ENCODE data around the gene ABL1. TPM values are rescaled to one million over a fixed set of nuclear protein-coding genes. Genes with fewer than 3 reads are reported as not detected.

Gene ABL1
- polyA plus RNA-seq, 1 donor from 2014 or later, result 18.5 TPM

GRCh38 chr9:130867556-130867955, 32.5 kb downstream of the ABL1 start:
- Histone ChIP-seq H3K79me2 (replicated peaks; ENCODE audit: insufficient read depth, low read length) (peaks cover 11% of the 10 kb centered on the region), H3F3A (ENCODE audit: insufficient read depth, low read length, poor library complexity, severe bottlenecking) (no peaks in the 10 kb centered on the region), H3K4me2 (ENCODE audit: low read length) (no peak overlapping the region), H3K4me3 (ENCODE audit: low read length) (no peak overlapping the region), H3K27ac (ENCODE audit: low read length) (no peak overlapping the region), H3K36me3 (ENCODE audit: insufficient read depth, low read length) (peaks cover 4% of the 10 kb centered on the region), H3K9me3 (ENCODE audit: low read length) (no peaks in the 10 kb centered on the region), H4K20me1 (ENCODE audit: insufficient read depth) (peaks cover 10% of the 10 kb centered on the region), H3K9ac (ENCODE audit: low read length) (no peak overlapping the region), H3K9me2 (ENCODE audit: insufficient read depth, low read length) (no peaks in the 10 kb centered on the region), H3K27me3 (ENCODE audit: insufficient read depth, low read depth, low read length) (no peaks in the 10 kb centered on the region), H2AFZ (ENCODE audit: low read depth, low read length) (no peak overlapping the region)
- no peak for TF ChIP-seq TAF1 (IDR thresholded peaks at IDR 0.05; ENCODE audit: low read depth)
- TF ChIP-seq CTCF (IDR thresholded peaks at IDR 0.05; ENCODE audit: poor library complexity, severe bottlenecking), result no peak
- no peak for TF ChIP-seq RAD21 (conservative IDR thresholded peaks at IDR 0.05)
- no peak for TF ChIP-seq EZH2 (IDR thresholded peaks at IDR 0.05; ENCODE audit: borderline replicate concordance, insufficient read depth, low read length, poor library complexity, severe bottlenecking)
- TF ChIP-seq EP300 (conservative IDR thresholded peaks at IDR 0.05; ENCODE audit: poor library complexity, severe bottlenecking), result no peak
- no peak for TF ChIP-seq POLR2AphosphoS5 (IDR thresholded peaks at IDR 0.05)
- TF ChIP-seq REST (IDR thresholded peaks at IDR 0.05; ENCODE audit: borderline replicate concordance), result no peak
- no peak for TF ChIP-seq SMC3 (conservative IDR thresholded peaks at IDR 0.05; ENCODE audit: poor library complexity)

- peaks cover 6% of the 10 kb centered on the region for H3K36me3 ChIP-seq (ENCODE audit: insufficient read depth, low read length)
- no peaks in the 10 kb centered on the region for H3K9me3 ChIP-seq (ENCODE audit: low read length)
- no peak overlapping the region for H3K27ac ChIP-seq (ENCODE audit: low read length)
- TF ChIP-seq RAD21 (conservative IDR thresholded peaks at IDR 0.05), result no peak
- no peak for TF ChIP-seq SMC3 (conservative IDR thresholded peaks at IDR 0.05; ENCODE audit: poor library complexity)
- TF ChIP-seq EZH2 (IDR thresholded peaks at IDR 0.05; ENCODE audit: borderline replicate concordance, insufficient read depth, low read length, poor library complexity, severe bottlenecking), result no peak
- no peak for TF ChIP-seq REST (IDR thresholded peaks at IDR 0.05; ENCODE audit: borderline replicate concordance)
- TF ChIP-seq EP300 (conservative IDR thresholded peaks at IDR 0.05; ENCODE audit: poor library complexity, severe bottlenecking), result no peak
- no peak for TF ChIP-seq CTCF (IDR thresholded peaks at IDR 0.05; ENCODE audit: poor library complexity, severe bottlenecking)
- TF ChIP-seq MXI1 (conservative IDR thresholded peaks at IDR 0.05; ENCODE audit: poor library complexity, severe bottlenecking), result no peak
- no peak for TF ChIP-seq POLR2AphosphoS5 (IDR thresholded peaks at IDR 0.05)
- TF ChIP-seq TAF1 (IDR thresholded peaks at IDR 0.05; ENCODE audit: low read depth), result no peak
- no peaks in the 10 kb centered on the region for H3F3A ChIP-seq (ENCODE audit: insufficient read depth, low read length, poor library complexity, severe bottlenecking)
- no peak overlapping the region for H3K9ac ChIP-seq (ENCODE audit: low read length)
- H4K20me1 ChIP-seq (ENCODE audit: insufficient read depth), result peaks cover 10% of the 10 kb centered on the region
- no peak overlapping the region for H3K4me3 ChIP-seq (ENCODE audit: low read length)
- no peaks in the 10 kb centered on the region for H3K9me2 ChIP-seq (ENCODE audit: insufficient read depth, low read length)
- H3K27me3 ChIP-seq (ENCODE audit: insufficient read depth, low read depth, low read length), result no peaks in the 10 kb centered on the region
- no peak overlapping the region for H3K4me2 ChIP-seq (ENCODE audit: low read length)
- no peak overlapping the region for H2AFZ ChIP-seq (ENCODE audit: low read depth, low read length)
- H3K79me2 ChIP-seq (replicated peaks; ENCODE audit: insufficient read depth, low read length), result peaks cover 11% of the 10 kb centered on the region
Observed at GRCh38 chr9:130868230-130868629, 33.2 kb downstream of the ABL1 start.

All from neural cell (in vitro differentiated cells).